ENCODE results near the gene CISD1.

DNA sequence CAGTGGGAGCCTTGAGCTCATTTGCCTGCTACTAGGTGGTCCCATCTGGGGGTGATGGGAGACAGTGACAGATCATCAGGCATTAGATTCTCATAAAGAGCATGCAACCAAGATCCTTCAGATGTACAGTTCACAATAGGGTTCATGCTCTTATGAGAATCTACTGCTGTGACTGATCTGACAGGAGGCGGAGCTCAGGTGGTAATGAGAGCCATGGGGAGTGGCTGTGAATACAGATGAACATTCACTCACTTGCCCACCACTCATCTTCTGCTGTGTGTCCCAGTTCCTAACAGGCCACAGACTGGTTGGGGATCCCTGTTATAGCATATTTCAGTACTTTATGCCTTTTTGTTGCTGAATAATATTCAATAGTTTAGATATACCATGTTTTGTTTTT, 59.3 kb downstream of the CISD1 start:
- TF ChIP-seq, protein P1, sequence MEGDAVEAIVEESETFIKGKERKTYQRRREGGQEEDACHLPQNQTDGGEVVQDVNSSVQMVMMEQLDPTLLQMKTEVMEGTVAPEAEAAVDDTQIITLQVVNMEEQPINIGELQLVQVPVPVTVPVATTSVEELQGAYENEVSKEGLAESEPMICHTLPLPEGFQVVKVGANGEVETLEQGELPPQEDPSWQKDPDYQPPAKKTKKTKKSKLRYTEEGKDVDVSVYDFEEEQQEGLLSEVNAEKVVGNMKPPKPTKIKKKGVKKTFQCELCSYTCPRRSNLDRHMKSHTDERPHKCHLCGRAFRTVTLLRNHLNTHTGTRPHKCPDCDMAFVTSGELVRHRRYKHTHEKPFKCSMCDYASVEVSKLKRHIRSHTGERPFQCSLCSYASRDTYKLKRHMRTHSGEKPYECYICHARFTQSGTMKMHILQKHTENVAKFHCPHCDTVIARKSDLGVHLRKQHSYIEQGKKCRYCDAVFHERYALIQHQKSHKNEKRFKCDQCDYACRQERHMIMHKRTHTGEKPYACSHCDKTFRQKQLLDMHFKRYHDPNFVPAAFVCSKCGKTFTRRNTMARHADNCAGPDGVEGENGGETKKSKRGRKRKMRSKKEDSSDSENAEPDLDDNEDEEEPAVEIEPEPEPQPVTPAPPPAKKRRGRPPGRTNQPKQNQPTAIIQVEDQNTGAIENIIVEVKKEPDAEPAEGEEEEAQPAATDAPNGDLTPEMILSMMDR (IDR thresholded peaks at IDR 0.05): no peak
- TF ChIP-seq EP300 (IDR thresholded peaks at IDR 0.05): no peak
- TF ChIP-seq POLR2A (IDR thresholded peaks at IDR 0.05): no peak
